PC-9 (cell line): ENCODE measurements around the gene RGR. TPM values are rescaled to one million over a fixed set of nuclear protein-coding genes. Genes with fewer than 3 reads are reported as not detected.

Experiments
- BruUV-seq: library from RNA; stranded (reverse); fragments of 400-500 nt; replicated peaks from 2 replicates; lab custom pipeline; 2021; lab: Mats Ljungman, UMichigan
- CTCF ChIA-PET: fragments of 300-600 bp; sonication (Branson Sonifier 250); formaldehyde crosslinking; loops from one replicate; lab custom pipeline; 2022; ENCODE audit warnings: antibody characterized with exemption; lab: Charles Lee
- POLR2A ChIA-PET: fragments of 300-600 bp; sonication (Branson Sonifier 250); formaldehyde crosslinking; loops from one replicate; lab custom pipeline; 2022; ENCODE audit warnings: antibody characterized with exemption; ENCODE audit not compliant: unreplicated experiment; lab: Charles Lee
- DNase-seq, 2 experiments: peaks; one replicate each; pipeline versions ENCODE4 v3.0.0 to v3.0.0-alpha.2; 2015 to 2022; ENCODE audit warnings: mixed read lengths in 1 of 2
- H2AFZ ChIP-seq: fragments of 200-600 bp; sonication (generic); 2 replicates; pipeline ENCODE4 v1.8.1; 2017; ENCODE audit warnings: antibody characterized with exemption
- H3F3A ChIP-seq: fragments of 200-600 bp; sonication (generic); 2 replicates; pipeline ENCODE4 v1.8.1; 2017; ENCODE audit warnings: antibody characterized with exemption, mild to moderate bottlenecking, low read depth; ENCODE audit not compliant: insufficient read depth
- H3K27ac ChIP-seq: fragments of 200-600 bp; sonication (generic); 2 replicates; pipeline ENCODE4 v1.6.1; 2016; ENCODE audit warnings: mixed run types
- H3K27me3 ChIP-seq: fragments of 200-600 bp; sonication (generic); 2 replicates; pipeline ENCODE4 v1.6.1; 2016; ENCODE audit warnings: low read depth, mixed run types; ENCODE audit not compliant: insufficient read depth
- H3K36me3 ChIP-seq: fragments of 200-600 bp; sonication (generic); 2 replicates; pipeline ENCODE4 v1.6.1; 2016; ENCODE audit warnings: low read depth, mixed run types
- H3K4me1 ChIP-seq: fragments of 200-600 bp; sonication (generic); replicated peaks from 2 replicates; pipeline ENCODE4 v1.6.1; 2016; ENCODE audit warnings: mixed run types; ENCODE audit not compliant: insufficient read depth
- H3K4me2 ChIP-seq: fragments of 200-600 bp; sonication (generic); 2 replicates; pipeline ENCODE4 v1.6.1; 2017; ENCODE audit warnings: mixed run types
- H3K4me3 ChIP-seq: fragments of 200-600 bp; sonication (generic); 2 replicates; pipeline ENCODE4 v1.6.1; 2016; ENCODE audit warnings: mixed run types
- H3K79me2 ChIP-seq: fragments of 200-600 bp; sonication (generic); 2 replicates; pipeline ENCODE4 v1.6.1; 2017; ENCODE audit warnings: low read depth, mixed run types
- H3K9me2 ChIP-seq: fragments of 200-600 bp; sonication (generic); 2 replicates; pipeline ENCODE4 v1.8.1; 2017; ENCODE audit warnings: mild to moderate bottlenecking; ENCODE audit not compliant: insufficient read depth
- H3K9me3 ChIP-seq: fragments of 200-600 bp; sonication (generic); 2 replicates; pipeline ENCODE4 v1.8.1; 2016; ENCODE audit warnings: low read depth; ENCODE audit not compliant: insufficient read depth
- H4K20me1 ChIP-seq: fragments of 200-600 bp; sonication (generic); 2 replicates; pipeline ENCODE4 v1.8.1; 2017; ENCODE audit not compliant: insufficient read depth
- CTCF ChIP-seq: fragments of 200-600 bp; sonication (generic); conservative IDR thresholded peaks from 2 replicates; pipeline ENCODE4 v1.6.1; 2017; ENCODE audit warnings: mixed run types, antibody characterized with exemption, mild to moderate bottlenecking, moderate library complexity
- EZH2 ChIP-seq: fragments of 200-600 bp; sonication (generic); IDR thresholded peaks from 2 replicates; pipeline ENCODE4 v1.8.0; 2017; ENCODE audit warnings: antibody characterized with exemption, low read depth
- intact Hi-C: fragments of 100-400 bp; cut with micrococcal nuclease; formaldehyde crosslinking; loops from one replicate; pipeline ENCODE4 v1.10.0; 2022; ENCODE audit not compliant: unreplicated experiment
- total RNA-seq: library from RNA; stranded (reverse); gene quantifications from 2 replicates; pipeline ENCODE4 v1.2.3, GENCODE V29; 2021

Gene RGR
- total RNA-seq, 1 experiment from 2014 or later, result not detected

GRCh38 chr10:84262190-84262956, 17.5 kb downstream of the RGR start:
- Histone ChIP-seq H3F3A (no peaks in the 10 kb centered on the region), H3K4me1 (no peaks in the 10 kb centered on the region), H3K36me3 (no peaks in the 10 kb centered on the region), H3K79me2 (no peaks in the 10 kb centered on the region), H3K27ac (no peak overlapping the region), H3K4me2 (no peak overlapping the region), H3K9me3 (0 out of 2 replicates have a peak, but pooled peaks cover 5% of the 10 kb centered on the region), H3K4me3 (no peak overlapping the region), H2AFZ (no peak overlapping the region; the same call in 1 of the 2 replicates), H3K9me2 (no peaks in the 10 kb centered on the region), H3K27me3 (peaks cover 49% of the 10 kb centered on the region), H4K20me1 (peaks cover 3% of the 10 kb centered on the region; the same call in 1 of the 2 replicates)
- BruUV-seq, result no TSS peak
- intact Hi-C loops, result no loop called here
- CTCF ChIA-PET, result no interaction called here
- POLR2A ChIA-PET, result no interaction called here
- TF ChIP-seq EZH2, result no peak
- no peak for TF ChIP-seq CTCF
- DNase-seq, result no peak

DNA sequence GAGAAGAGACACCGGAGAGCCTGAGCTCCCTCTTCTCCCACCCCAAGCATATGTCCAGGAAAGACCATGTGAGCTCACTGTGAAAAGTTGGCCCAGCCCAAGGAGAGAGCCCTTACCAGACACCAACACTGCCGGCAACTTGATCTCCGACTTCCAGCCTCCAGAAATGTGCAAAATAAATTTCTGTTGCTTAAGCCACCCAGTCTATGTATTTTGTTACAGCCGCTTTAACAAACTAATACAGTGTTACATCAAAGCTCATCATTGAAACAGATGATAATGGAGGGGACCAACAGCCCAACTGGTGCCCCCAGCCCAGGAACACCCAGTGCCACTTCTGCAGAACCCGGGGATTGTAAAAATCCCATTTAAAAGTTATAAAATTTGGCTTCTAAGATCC, 18.9 kb downstream of the RGR start:
- no peak for DNase-seq
- Histone ChIP-seq H3K27me3 (peaks cover 42% of the 10 kb centered on the region), H3K9me3 (0 out of 2 replicates have a peak, but pooled peaks cover 5% of the 10 kb centered on the region), H3K27ac (no peak overlapping the region), H3K4me3 (no peak overlapping the region), H4K20me1 (peaks cover 3% of the 10 kb centered on the region; the same call in 1 of the 2 replicates), H3K79me2 (no peaks in the 10 kb centered on the region), H3K9me2 (no peaks in the 10 kb centered on the region), H2AFZ (no peak overlapping the region), H3F3A (no peaks in the 10 kb centered on the region), H3K36me3 (no peaks in the 10 kb centered on the region), H3K4me2 (no peak overlapping the region), H3K4me1 (no peaks in the 10 kb centered on the region)
- ChIA-PET CTCF (interaction anchor here (1.2 kb wide), 1 partner anchor 110 kb away, joined by 3 read pairs; no protein-coding TSS in a partner anchor), POLR2A (no interaction called here)
- no TSS peak for BruUV-seq
- intact Hi-C loops, result loop anchor here (1.0 kb wide), 3 partner anchors 89 to 274 kb away; no protein-coding TSS in a partner anchor
- TF ChIP-seq CTCF, result no peak
- TF ChIP-seq EZH2, result no peak

DNA sequence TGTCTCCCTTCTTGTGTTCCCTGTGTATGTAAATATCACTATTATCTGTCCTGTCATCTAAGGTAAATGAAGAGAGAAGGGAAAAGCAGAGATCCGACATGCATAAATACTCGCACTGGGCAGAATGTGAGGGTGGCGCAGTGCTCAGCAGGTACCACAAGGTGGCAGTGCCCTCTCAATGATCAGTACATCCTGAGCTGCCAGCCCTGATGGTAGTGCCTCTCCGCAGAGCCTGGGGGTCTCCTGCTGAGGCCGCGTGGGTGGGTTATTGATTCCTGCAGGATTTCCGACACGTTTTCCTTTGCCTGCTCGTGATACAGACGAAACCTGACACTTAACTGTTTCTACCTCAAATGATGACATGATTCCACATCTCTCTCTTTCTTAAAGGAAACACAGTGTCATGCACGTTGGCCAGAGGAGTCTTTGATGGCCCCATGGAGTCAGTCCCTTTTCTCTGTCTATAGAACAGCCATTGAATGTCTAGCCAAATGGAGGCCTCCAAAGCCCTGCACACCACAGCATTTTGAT, 19.8 kb downstream of the RGR start:
- CTCF ChIA-PET, result interaction anchor here (0.6 to 1.2 kb wide), 3 partner anchors 109 to 272 kb away, joined by 3 to 4 read pairs (median 3); no protein-coding TSS in a partner anchor
- Histone ChIP-seq H3K9me2 (no peaks in the 10 kb centered on the region), H3K27ac (no peak overlapping the region), H2AFZ (no peak overlapping the region; the same call in 1 of the 2 replicates), H3K4me1 (peaks cover 7% of the 10 kb centered on the region), H3K9me3 (no peaks in the 10 kb centered on the region), H4K20me1 (no peaks in the 10 kb centered on the region), H3K27me3 (peaks cover 42% of the 10 kb centered on the region), H3K4me2 (no peak overlapping the region), H3K79me2 (no peaks in the 10 kb centered on the region), H3K4me3 (no peak overlapping the region), H3K36me3 (no peaks in the 10 kb centered on the region), H3F3A (peaks cover 6% of the 10 kb centered on the region)
- BruUV-seq, result no TSS peak
- peak in 1 of 2 experiments; percentile 68 for DNase-seq
- POLR2A ChIA-PET, result no interaction called here
- TF ChIP-seq CTCF (peak; percentile 98), EZH2 (no peak)
- intact Hi-C loops, result loop anchor here (1.0 kb wide), 3 partner anchors 88 to 273 kb away; no protein-coding TSS in a partner anchor
